Measurements from ENCODE around the gene RHBDL1.

DNA sequence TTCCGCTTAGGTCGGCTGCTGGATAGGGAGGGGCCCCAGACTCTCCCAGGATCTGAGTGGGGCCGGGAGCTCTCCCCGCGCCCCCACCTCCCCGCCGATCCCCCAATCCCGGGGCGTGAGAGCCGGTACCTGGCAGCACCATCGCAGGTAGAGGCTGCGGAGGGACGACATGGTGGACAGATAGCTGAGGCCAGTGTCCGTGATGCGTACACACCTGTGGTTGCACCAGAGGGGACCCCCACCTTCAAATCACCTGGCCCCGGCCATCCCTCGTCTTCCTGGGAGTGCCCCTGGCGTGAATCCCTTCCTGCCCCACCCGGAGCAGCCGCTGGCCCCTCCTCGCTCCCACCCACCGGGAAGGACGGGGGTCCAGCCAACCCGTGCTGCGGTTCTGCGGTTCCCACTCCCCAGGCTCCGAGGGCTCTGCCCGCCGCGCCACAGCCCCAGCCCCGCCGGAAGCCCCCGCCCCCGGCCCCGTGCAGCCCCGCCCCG is 19.4 kb downstream of the RHBDL1 start:
- TF ChIP-seq POLR2A (IDR thresholded peaks at IDR 0.05; ENCODE audit: extremely low read depth, insufficient read length): no peak
- TF ChIP-seq, protein P1, sequence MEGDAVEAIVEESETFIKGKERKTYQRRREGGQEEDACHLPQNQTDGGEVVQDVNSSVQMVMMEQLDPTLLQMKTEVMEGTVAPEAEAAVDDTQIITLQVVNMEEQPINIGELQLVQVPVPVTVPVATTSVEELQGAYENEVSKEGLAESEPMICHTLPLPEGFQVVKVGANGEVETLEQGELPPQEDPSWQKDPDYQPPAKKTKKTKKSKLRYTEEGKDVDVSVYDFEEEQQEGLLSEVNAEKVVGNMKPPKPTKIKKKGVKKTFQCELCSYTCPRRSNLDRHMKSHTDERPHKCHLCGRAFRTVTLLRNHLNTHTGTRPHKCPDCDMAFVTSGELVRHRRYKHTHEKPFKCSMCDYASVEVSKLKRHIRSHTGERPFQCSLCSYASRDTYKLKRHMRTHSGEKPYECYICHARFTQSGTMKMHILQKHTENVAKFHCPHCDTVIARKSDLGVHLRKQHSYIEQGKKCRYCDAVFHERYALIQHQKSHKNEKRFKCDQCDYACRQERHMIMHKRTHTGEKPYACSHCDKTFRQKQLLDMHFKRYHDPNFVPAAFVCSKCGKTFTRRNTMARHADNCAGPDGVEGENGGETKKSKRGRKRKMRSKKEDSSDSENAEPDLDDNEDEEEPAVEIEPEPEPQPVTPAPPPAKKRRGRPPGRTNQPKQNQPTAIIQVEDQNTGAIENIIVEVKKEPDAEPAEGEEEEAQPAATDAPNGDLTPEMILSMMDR (IDR thresholded peaks at IDR 0.05; ENCODE audit: low read depth, low read length): no peak
